Left cardiac atrium (tissue), 4 donors: ENCODE measurements around the gene MRPS33. TPM values are rescaled to one million over a fixed set of nuclear protein-coding genes. Genes with fewer than 3 reads are reported as not detected.
"Not testable (repeated sequence)": the region's sequence is repeated elsewhere in the genome, so short reads cannot be mapped to it uniquely, and the experiment has no call there.

Experiments
- ATAC-seq, 2 donors: fragments of 200-7000 bp; cut with Tn5 transposase; one replicate each; pipeline ENCODE4 v1.9.1; 2020; ENCODE audit warnings: mild to moderate bottlenecking in 2 of 2, moderate library complexity in 2 of 2
- DNase-seq: peaks from one replicate; pipeline ENCODE4 v3.0.0-alpha.2; 2020
- intact Hi-C, 2 donors: fragments of 100-400 bp; cut with DNase I; formaldehyde crosslinking; loops; one replicate each; pipeline versions ENCODE4 v1.14.1 to v1.15.1; 2022 to 2023
- total RNA-seq, 2 donors: library from RNA; stranded (reverse); fragmentation: NEBNext Ultra II Directional; extraction: Animal tissue kit (Norgen Biotek cat#: 25700); gene quantifications; one replicate each; pipeline ENCODE4 v1.2.1, GENCODE V29; 2021
- donor health status: DM: no; HTN: yes; CAD: no.
- donor health status: DM: no; HTN: yes; CAD: no; lungs with severe emphysema.
- donor health status: DM: yes; HTN: yes; CAD: no.
- donor health status: Dilated cardiomyopathy.

MRPS33 gene
- total RNA-seq, 2 donors from 2014 or later, result 78.4 to 91.3 TPM

DNA sequence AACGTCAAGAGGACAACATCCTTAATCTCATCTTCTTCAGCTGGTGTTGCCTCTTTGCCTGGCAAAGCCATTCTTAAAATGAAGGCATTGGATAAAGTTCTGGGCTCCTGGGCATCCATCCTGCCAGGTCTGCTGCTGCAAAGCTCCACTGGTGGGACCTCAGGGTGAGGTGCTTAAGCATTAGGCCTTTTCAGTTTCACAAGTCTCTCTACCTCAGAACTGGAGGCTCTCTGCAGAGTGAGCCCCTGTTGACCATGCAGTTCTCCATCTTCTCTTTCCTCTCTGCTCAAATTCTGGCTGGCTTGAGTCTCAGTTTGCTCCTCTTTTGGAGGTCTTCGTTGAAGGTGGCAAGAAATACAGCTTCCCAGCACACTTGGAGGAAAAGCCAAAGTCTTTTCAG is 47.3 kb downstream of the MRPS33 start:
- no peak for ATAC-seq
- intact Hi-C loops, result no loop called here
- DNase-seq, result no peak

GRCh38 chr7:140966561-140967233 is 48.1 kb downstream of the MRPS33 start:
- intact Hi-C loops, result no loop called here
- DNase-seq, result no peak
- no peak for ATAC-seq

- ATAC-seq (no peak), DNase-seq (no peak)
- intact Hi-C loops, result no loop called here
Observed at GRCh38 chr7:140961117-140961516, 53.6 kb downstream of the MRPS33 start.

GRCh38 chr7:140956997-140957396 is 57.8 kb downstream of the MRPS33 start:
- intact Hi-C loops, ATAC-seq, DNase-seq: not testable (repeated sequence)

Other genes starting within 250 kb of the MRPS33 start
- gene BRAF, start 90.0 kb downstream of the MRPS33 start, total RNA-seq, result 10 to 100 TPM; 20.0 to 23.4 TPM
- gene TMEM178B, start 59.1 kb upstream of the MRPS33 start, total RNA-seq, result 10 to 100 TPM; 24.4 to 29.9 TPM